DND-41 (cell line): Measurements from ENCODE around the gene WNK2.

Source experiments
- ATAC-seq: fragments of 200-7000 bp; cut with Tn5 transposase; 3 replicates; pipeline ENCODE4 v1.9.1; 2021; ENCODE audit warnings: low read depth; ENCODE audit not compliant: insufficient read depth
- DNase-seq: peaks from one replicate; pipeline ENCODE4 v3.0.0-alpha.2; 2020
- H2AFZ ChIP-seq: 2 replicates; pipeline ENCODE4 v1.6.0; 2012; ENCODE audit warnings: low read depth, low read length
- H3K27ac ChIP-seq: 2 replicates; pipeline ENCODE4 v1.5.1; 2012; ENCODE audit warnings: low read length, inconsistent platforms
- H3K27me3 ChIP-seq: fragments of 200-600 bp; sonication (generic); 2 replicates; pipeline ENCODE4 v1.6.0; 2012; ENCODE audit warnings: low read length, mild to moderate bottlenecking, inconsistent platforms; ENCODE audit not compliant: insufficient read depth, poor library complexity
- H3K36me3 ChIP-seq: 2 replicates; pipeline ENCODE4 v1.5.1; 2012; ENCODE audit warnings: low read length, inconsistent platforms; ENCODE audit not compliant: insufficient read depth
- H3K4me1 ChIP-seq: 2 replicates; pipeline ENCODE4 v1.5.1; 2012; ENCODE audit warnings: mild to moderate bottlenecking, low read length; ENCODE audit not compliant: insufficient read depth
- H3K4me2 ChIP-seq: 2 replicates; pipeline ENCODE4 v1.6.0; 2012; ENCODE audit warnings: mild to moderate bottlenecking, moderate library complexity, low read length, inconsistent platforms; ENCODE audit not compliant: insufficient read depth
- H3K4me3 ChIP-seq, 2 experiments: fragments of 200-600 bp in 1 of 2; shearing (Covaris generic) in 1 of 2; 2 replicates each; pipeline ENCODE4 v1.5.1; 2012 to 2016; ENCODE audit warnings: inconsistent platforms in 2 of 2, low read length in 2 of 2, mild to moderate bottlenecking in 2 of 2, low read depth in 1 of 2, moderate library complexity in 1 of 2
- H3K79me2 ChIP-seq: 2 replicates; pipeline ENCODE4 v1.6.0; 2012; ENCODE audit warnings: low read length, inconsistent platforms; ENCODE audit not compliant: insufficient read depth
- H3K9ac ChIP-seq: 2 replicates; pipeline ENCODE4 v1.6.0; 2012; ENCODE audit warnings: low read depth, mild to moderate bottlenecking, inconsistent platforms, low read length, moderate library complexity
- H3K9me3 ChIP-seq: 2 replicates; pipeline ENCODE4 v1.5.1; 2012; ENCODE audit warnings: low read length, moderate library complexity, mild to moderate bottlenecking, inconsistent platforms; ENCODE audit not compliant: insufficient read depth, severe bottlenecking
- H4K20me1 ChIP-seq: 2 replicates; pipeline ENCODE4 v1.6.0; 2012; ENCODE audit warnings: low read length; ENCODE audit not compliant: insufficient read depth
- EZH2 ChIP-seq: IDR thresholded peaks from 3 replicates; pipeline ENCODE4 v1.6.1; 2012; ENCODE audit warnings: borderline replicate concordance, low read depth, mild to moderate bottlenecking, moderate library complexity, low read length, inconsistent platforms; ENCODE audit not compliant: severe bottlenecking
- TF ChIP-seq, protein P1 (sequence below): IDR thresholded peaks from 2 replicates; pipeline ENCODE4 v1.5.1; 2012; ENCODE audit warnings: borderline replicate concordance, low read length, moderate library complexity, mild to moderate bottlenecking; ENCODE audit not compliant: poor library complexity, severe bottlenecking; ENCODE audit errors: extremely low read depth

Gene WNK2

GRCh38 chr9:93296889-93297480 is 113.0 kb downstream of the WNK2 start:
- H3K79me2 ChIP-seq: no peaks in the 10 kb centered on the region
- DNase-seq: no peak
- no peaks in the 10 kb centered on the region for H3K4me1 ChIP-seq
- no peak overlapping the region for H3K4me3 ChIP-seq
- H3K27me3 ChIP-seq: no peaks in the 10 kb centered on the region
- H3K36me3 ChIP-seq: no peaks in the 10 kb centered on the region
- no peaks in the 10 kb centered on the region for H3K9me3 ChIP-seq
- H3K27ac ChIP-seq: no peak overlapping the region
- no peak for ATAC-seq
- no peak overlapping the region for H2AFZ ChIP-seq
- no peak for TF ChIP-seq EZH2
- TF ChIP-seq, protein P1, sequence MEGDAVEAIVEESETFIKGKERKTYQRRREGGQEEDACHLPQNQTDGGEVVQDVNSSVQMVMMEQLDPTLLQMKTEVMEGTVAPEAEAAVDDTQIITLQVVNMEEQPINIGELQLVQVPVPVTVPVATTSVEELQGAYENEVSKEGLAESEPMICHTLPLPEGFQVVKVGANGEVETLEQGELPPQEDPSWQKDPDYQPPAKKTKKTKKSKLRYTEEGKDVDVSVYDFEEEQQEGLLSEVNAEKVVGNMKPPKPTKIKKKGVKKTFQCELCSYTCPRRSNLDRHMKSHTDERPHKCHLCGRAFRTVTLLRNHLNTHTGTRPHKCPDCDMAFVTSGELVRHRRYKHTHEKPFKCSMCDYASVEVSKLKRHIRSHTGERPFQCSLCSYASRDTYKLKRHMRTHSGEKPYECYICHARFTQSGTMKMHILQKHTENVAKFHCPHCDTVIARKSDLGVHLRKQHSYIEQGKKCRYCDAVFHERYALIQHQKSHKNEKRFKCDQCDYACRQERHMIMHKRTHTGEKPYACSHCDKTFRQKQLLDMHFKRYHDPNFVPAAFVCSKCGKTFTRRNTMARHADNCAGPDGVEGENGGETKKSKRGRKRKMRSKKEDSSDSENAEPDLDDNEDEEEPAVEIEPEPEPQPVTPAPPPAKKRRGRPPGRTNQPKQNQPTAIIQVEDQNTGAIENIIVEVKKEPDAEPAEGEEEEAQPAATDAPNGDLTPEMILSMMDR: no peak
- no peak overlapping the region for H3K4me2 ChIP-seq
- H3K9ac ChIP-seq: no peak overlapping the region
- H4K20me1 ChIP-seq: no peaks in the 10 kb centered on the region; the same call in 1 of the 2 replicates

DNA sequence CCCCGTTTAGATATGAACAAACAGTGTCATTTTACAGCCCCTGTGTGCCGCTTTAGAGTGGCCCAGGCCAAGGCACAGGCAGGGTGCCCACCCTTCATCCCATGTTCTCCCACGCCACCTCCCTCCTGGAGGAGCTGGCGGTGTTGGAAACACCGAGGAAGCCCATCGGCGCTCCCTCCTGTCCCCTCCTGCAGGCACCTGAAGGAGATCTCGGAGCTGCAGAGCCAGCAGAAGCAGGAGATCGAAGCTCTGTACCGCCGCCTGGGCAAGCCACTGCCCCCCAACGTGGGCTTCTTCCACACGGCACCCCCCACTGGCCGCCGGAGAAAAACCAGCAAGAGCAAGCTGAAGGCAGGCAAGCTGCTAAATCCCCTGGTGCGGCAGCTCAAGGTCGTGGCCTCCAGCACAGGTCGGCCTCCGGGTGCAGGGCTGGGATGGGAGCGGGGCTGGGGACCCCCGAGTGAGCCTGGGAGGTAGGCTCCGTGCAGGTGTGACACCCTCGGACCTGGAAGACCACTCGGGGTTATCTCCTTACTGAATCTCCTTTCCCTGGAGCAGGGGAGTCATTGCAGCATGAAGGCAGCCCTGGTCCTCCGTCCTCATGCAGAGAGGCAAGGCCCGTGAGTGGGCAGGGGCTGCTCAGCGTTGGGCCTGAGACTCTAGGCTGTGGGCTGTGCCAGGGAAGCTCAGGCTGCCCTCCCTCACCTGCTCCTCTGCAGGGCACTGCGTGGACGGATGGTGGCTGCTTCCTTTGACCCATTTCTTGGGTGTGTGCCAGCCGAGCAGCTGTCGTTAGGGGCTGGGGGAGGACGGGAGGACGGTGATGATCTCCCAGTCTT is 113.9 kb downstream of the WNK2 start:
- DNase-seq (no peak), ATAC-seq (no peak)
- Histone ChIP-seq H3K4me1 (no peaks in the 10 kb centered on the region), H3K9me3 (no peaks in the 10 kb centered on the region), H3K27me3 (no peaks in the 10 kb centered on the region), H3K4me3 (no peak overlapping the region), H3K9ac (no peak overlapping the region), H3K27ac (no peak overlapping the region), H2AFZ (no peak overlapping the region), H4K20me1 (no peaks in the 10 kb centered on the region; the same call in 1 of the 2 replicates), H3K36me3 (no peaks in the 10 kb centered on the region), H3K79me2 (no peaks in the 10 kb centered on the region), H3K4me2 (no peak overlapping the region)
- TF ChIP-seq, protein P1: no peak
- TF ChIP-seq EZH2: no peak

GRCh38 chr9:93298498-93299417 is 114.8 kb downstream of the WNK2 start:
- ATAC-seq: no peak
- Histone ChIP-seq H3K27me3 (no peaks in the 10 kb centered on the region), H4K20me1 (no peaks in the 10 kb centered on the region; the same call in 1 of the 2 replicates), H3K9ac (no peak overlapping the region), H3K4me1 (no peaks in the 10 kb centered on the region), H3K4me3 (no peak overlapping the region), H2AFZ (no peak overlapping the region), H3K36me3 (no peaks in the 10 kb centered on the region), H3K79me2 (no peaks in the 10 kb centered on the region), H3K4me2 (no peak overlapping the region), H3K9me3 (no peaks in the 10 kb centered on the region), H3K27ac (no peak overlapping the region)
- TF ChIP-seq EZH2: no peak
- TF ChIP-seq, protein P1: no peak
- DNase-seq: no peak
